ENCODE data around the gene FANCE. TPM values are rescaled to one million over a fixed set of nuclear protein-coding genes. Genes with fewer than 3 reads are reported as not detected.

The FANCE gene
- total and polyA plus RNA-seq, 5 experiments from 2014 or later: 3.2 to 9.3 (median 5.5) TPM

DNA sequence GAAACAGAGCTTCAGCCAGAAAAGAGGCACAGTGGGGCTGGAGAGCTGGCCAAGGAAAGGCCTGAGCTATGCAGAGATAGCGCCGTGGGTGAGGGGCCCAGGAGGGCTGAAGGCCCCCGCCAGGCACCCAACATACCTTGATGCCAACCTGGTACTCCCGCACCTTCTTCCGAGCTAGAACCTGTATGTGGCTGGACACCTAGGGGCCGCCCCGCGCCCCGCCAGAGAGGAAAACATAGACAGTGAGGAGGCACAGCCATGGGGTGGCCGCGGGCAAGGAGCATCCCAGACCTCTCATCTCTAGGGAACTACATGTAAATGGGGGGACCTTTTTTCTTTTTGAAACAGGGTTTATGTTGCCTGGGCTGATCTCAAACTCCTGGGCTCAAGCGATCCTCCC lies 28.0 kb downstream of the FANCE start:
- no peak overlapping the region for H3K4me3 Mint-ChIP-seq
- H3K27ac Mint-ChIP-seq: peak overlapping the region in 1 of 10 donors; percentile 68
- no peaks in the 10 kb centered on the region for H3K27me3 Mint-ChIP-seq
- H3K36me3 Mint-ChIP-seq: no peaks in the 10 kb centered on the region
- H3K9me3 Mint-ChIP-seq: no peaks in the 10 kb centered on the region
- POLR2A ChIA-PET: interaction anchor here (0.6 to 2.0 kb wide), 3 partner anchors 9 to 111 kb away, joined by 4 to 12 read pairs (median 4); partner anchors contain the start of gene RPL10A
- peaks cover 0 to 2% (median 0%) of the 10 kb centered on the region in 4 donors for H3K4me1 Mint-ChIP-seq
- ATAC-seq (no peak), DNase-seq (no peak)

DNA sequence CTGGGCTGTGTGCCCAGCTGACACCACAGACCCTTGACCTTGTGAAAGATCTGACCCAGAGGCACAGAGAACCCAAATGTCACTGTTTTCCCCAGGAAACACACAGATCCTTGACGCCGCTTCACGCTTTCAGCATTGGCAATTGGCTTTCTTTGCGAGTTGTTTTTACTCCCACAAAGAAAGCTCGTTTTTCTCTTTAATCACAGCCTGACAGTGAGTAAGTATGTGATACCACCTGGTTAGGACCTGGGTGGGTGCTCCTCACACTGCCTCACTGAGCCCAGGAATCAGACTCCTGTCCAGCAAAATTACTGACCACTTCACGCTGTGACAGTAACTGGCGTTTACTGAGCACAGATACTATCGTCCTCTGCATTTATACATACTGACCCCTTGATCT lies 29.1 kb downstream of the FANCE start:
- DNase-seq: no peak
- H3K9me3 Mint-ChIP-seq: no peaks in the 10 kb centered on the region
- peaks cover 0 to 2% (median 0%) of the 10 kb centered on the region in 4 donors for H3K4me1 Mint-ChIP-seq
- POLR2A ChIA-PET: interaction anchor here (1.0 to 2.0 kb wide), 2 partner anchors 13 to 71 kb away, joined by 3 to 12 read pairs; partner anchors contain the start of gene RPL10A
- H3K4me3 Mint-ChIP-seq: no peak overlapping the region
- no peaks in the 10 kb centered on the region for H3K27me3 Mint-ChIP-seq
- no peaks in the 10 kb centered on the region for H3K36me3 Mint-ChIP-seq
- no peak overlapping the region for H3K27ac Mint-ChIP-seq
- ATAC-seq: no peak

DNA sequence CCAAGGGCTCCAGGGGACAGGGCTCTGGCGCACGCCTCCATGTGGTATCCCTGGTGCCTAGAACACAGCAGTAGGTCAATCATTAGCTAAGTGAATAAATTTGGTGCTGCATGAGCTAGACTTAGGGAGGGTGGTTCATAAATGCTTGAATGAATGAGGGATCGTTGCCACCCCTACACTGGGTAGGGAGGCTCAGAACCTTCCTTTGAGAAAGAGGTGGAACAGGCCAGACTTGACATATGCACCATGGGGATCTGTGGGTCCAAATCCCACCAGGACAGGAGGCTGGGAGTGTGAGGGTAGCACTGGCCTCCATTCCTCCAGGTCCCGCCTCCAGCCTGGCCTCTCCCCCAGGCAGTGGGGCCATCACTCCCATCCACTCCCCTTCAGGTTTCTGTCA lies 30.9 kb downstream of the FANCE start:
- no peak overlapping the region for H3K4me3 Mint-ChIP-seq
- ATAC-seq (no peak), DNase-seq (no peak)
- H3K27me3 Mint-ChIP-seq: no peaks in the 10 kb centered on the region
- H3K4me1 Mint-ChIP-seq: peaks cover 0 to 3% (median 1%) of the 10 kb centered on the region in 4 donors
- no peaks in the 10 kb centered on the region for H3K9me3 Mint-ChIP-seq
- no peaks in the 10 kb centered on the region for H3K36me3 Mint-ChIP-seq
- POLR2A ChIA-PET: no interaction called here
- peak overlapping the region in 1 of 10 donors; percentile 35 for H3K27ac Mint-ChIP-seq

DNA sequence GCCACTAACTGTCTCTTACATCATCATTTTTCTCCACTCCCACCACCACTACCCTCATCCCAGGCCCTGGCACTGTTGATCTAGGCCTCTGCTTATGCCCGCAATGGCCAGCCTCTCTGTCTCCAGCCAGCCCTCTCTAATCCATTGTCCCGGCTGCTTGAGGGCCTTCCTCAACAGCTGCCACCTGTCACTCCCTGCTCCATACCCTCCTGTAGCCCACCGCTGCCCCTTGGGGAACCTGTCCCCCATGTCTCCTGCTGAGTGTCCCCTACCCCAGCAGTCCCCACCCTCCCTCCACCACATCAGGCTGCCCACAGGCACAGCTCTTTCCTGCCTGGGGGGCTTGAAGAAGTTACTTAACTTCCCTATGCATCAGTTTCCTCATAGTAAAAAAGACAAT lies 31.4 kb downstream of the FANCE start:
- Mint-ChIP-seq H3K36me3 (no peaks in the 10 kb centered on the region), H3K27me3 (no peaks in the 10 kb centered on the region), H3K27ac (peak overlapping the region in 1 of 10 donors; percentile 35), H3K4me1 (peaks cover 0 to 4% (median 1%) of the 10 kb centered on the region in 4 donors), H3K4me3 (no peak overlapping the region), H3K9me3 (no peaks in the 10 kb centered on the region)
- POLR2A ChIA-PET: no interaction called here
- ATAC-seq: no peak
- DNase-seq: no peak

DNA sequence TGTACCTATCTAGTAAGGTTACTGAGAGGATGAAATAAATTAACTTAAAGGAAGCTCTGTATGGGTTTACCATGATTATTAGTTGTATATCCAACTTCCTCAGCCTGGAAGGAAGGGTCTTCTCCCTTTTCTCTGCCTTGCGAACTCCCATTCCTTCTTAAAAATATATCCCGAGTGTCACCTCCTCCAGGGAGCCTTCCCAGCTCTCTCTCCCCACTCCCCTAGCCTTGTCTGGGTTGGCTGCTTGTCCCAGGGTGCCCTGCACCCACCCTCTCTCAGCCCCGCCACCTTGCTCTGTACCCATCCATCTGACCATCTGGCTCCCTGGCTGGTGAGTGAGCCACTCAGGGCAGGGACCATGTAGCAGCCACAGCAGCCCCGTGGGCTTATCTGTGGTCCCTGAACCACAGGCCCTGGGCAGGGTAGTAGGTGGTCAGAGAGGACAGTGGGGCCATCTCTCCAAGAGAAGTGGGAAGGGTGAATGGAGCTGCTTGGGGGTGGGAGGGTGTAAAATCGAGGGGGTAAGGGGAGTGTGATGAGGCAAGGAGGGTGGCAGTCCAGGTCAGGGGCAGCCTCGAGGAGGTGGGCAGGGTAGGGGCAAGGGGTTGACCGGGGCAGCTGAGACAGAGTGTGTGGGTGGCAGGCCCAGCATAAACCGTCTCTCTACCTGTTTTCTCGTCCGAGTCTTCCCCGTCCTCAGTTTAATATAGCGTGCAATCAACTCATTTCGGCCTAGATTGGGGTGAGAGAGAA lies 31.9 kb downstream of the FANCE start:
- no peak for DNase-seq
- Mint-ChIP-seq H3K9me3 (no peaks in the 10 kb centered on the region), H3K36me3 (no peaks in the 10 kb centered on the region), H3K4me1 (peaks cover 0 to 4% (median 1%) of the 10 kb centered on the region in 4 donors), H3K27me3 (no peaks in the 10 kb centered on the region), H3K27ac (no peak overlapping the region), H3K4me3 (no peak overlapping the region)
- ATAC-seq: no peak
- POLR2A ChIA-PET: no interaction called here

DNA sequence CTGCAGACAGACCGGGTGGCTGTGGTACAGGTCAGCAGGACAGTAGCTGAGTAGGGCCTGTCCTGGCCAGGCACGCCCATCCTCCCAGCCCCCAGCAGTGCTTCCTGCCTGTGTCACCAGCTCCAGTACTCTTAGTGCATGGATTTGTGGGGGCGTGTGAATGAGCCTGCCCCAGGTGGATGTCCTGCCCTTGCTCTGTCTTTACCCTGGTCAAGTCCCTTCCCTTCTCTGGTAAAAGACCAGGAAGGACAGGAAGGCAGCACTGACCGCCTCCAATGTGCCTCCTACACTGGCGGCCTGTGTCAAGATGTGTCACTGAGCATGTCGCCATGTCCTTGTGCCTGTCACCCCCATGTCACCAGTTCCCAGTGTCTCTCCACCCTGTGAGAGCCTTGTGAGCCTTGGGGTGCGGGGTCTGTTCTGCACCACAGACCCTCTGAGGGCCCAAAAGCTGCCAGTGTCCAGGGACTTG lies 32.8 kb downstream of the FANCE start:
- no peaks in the 10 kb centered on the region for H3K36me3 Mint-ChIP-seq
- H3K27ac Mint-ChIP-seq: no peak overlapping the region
- H3K27me3 Mint-ChIP-seq: no peaks in the 10 kb centered on the region
- peaks cover 0 to 4% (median 1%) of the 10 kb centered on the region in 4 donors for H3K4me1 Mint-ChIP-seq
- ATAC-seq (no peak), DNase-seq (no peak)
- H3K9me3 Mint-ChIP-seq: no peaks in the 10 kb centered on the region
- POLR2A ChIA-PET: no interaction called here
- no peak overlapping the region for H3K4me3 Mint-ChIP-seq

DNA sequence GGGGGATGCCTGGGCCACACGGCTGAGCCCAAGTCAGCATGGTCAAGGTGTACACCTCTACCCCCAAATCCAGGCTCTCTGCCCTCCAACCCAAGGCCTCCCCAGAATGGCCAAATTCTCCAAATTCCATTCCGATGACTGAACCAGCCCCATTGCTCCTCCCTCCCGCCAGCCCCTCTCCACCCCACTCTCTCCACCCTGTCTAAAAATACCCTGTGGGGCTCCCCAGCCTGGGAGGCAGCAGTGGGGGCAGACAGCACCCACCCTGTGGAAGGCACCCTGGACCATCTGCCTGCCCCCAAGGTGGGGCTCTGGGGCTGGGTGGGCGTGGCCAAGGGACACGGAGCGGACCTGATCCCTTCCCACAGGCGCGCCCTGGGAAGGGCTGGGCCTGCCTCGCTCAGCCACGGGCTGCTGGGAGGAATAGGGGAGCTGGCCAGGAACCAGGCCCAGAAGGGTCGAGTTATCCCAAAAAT lies 33.3 kb downstream of the FANCE start:
- peaks cover 0 to 5% (median 3%) of the 10 kb centered on the region in 4 donors for H3K4me1 Mint-ChIP-seq
- no peak overlapping the region for H3K4me3 Mint-ChIP-seq
- POLR2A ChIA-PET: no interaction called here
- no peak for ATAC-seq
- no peak for DNase-seq
- H3K36me3 Mint-ChIP-seq: no peaks in the 10 kb centered on the region
- no peak overlapping the region for H3K27ac Mint-ChIP-seq
- no peaks in the 10 kb centered on the region for H3K9me3 Mint-ChIP-seq
- H3K27me3 Mint-ChIP-seq: no peaks in the 10 kb centered on the region

DNA sequence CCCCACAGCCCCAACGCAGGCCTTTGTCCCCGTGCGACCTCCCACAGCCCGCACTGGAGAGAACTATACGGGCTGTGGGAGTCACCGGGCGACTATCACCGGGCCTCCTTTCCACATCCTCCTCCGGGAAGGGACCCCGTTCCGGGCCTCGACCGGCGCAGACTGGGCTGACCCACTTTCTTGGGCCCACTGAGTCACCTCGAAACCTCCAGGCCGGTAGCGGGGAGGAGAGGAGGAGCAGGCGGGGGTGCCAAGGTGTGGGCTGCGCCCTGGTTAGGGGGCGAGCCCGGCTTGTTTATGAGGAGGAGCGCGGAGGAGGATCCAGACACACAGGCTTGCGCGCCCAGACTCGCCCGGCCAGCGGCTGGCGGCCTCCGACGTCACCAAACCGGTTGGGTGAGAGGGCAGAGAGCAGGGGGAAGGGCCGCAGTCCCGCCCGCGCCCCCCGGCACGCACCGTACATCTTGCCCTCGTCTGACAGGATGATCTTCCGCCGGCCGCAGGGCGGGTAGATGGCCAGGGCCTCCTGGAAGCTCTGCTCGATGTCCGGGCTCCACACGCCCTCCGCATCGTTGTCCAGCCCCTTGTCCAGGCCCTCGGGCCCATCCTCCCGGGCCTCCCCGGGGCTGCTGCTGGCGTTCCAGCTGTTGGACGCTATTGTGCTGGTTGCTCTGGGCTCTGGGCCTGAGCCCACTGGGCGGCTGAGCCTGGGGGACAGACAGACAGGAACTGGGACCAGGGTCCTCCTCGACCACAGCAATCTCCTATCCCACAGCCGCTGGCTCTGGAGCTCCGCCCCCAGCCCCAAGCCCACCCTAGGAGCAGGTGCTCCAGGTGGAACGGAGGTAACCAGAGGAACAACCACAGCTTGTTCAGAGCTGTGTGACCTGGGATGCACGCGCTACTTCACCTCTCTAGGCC lies 34.1 kb downstream of the FANCE start:
- H3K27me3 Mint-ChIP-seq: no peaks in the 10 kb centered on the region
- no peaks in the 10 kb centered on the region for H3K9me3 Mint-ChIP-seq
- DNase-seq (no peak), ATAC-seq (no peak)
- H3K36me3 Mint-ChIP-seq: no peaks in the 10 kb centered on the region
- POLR2A ChIA-PET: interaction anchor here (1.0 kb wide), 2 partner anchors 11 to 188 kb away, joined by 3 read pairs; partner anchors contain the start of gene DEF6
- no peak overlapping the region for H3K27ac Mint-ChIP-seq
- H3K4me1 Mint-ChIP-seq: peaks cover 1 to 9% (median 7%) of the 10 kb centered on the region in 4 donors
- no peak overlapping the region for H3K4me3 Mint-ChIP-seq

DNA sequence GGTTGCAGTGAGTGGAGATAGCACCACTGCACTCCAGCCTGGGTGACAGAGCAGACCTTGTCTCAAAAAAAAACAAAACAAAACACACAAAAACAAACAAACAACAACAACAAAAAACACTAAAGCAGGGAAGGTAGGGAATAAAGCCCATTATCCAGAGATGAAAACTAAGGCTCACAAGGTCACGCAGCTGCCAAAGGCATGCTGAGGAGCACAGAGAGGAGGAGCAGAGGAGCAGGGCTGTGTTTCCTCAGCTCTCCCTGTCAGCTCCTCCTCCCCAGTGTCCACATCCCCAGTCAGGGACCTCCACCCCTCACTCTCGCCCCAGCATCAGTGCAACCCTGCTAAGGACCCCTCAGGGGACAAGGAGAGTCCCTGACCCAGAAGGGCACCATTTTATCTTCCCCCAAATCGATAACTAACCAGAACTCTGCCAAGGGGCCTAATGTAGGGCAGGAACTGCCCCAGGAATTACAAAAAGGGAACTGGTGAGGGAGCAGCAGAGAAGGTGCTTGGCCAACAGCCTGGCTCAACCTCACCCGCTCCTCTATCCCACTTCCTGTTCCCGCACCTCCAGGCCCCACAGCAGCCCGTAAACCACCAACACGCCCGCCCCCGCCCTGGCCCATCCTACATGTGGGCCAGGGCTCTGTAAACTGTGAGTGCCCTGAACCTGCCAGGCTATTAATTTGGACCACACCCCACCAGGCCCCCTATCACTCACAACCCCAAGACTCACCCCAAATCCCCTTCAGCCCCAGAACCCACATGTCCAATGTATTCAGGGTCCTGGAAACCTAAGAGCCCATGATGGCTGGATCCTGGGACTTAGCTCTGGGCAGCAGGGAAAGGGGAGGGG lies 35.7 kb downstream of the FANCE start:
- H3K4me1 Mint-ChIP-seq: peaks cover 3 to 16% (median 11%) of the 10 kb centered on the region in 4 donors
- H3K9me3 Mint-ChIP-seq: no peaks in the 10 kb centered on the region
- no peaks in the 10 kb centered on the region for H3K36me3 Mint-ChIP-seq
- POLR2A ChIA-PET: interaction anchor here (0.6 to 1.0 kb wide), 2 partner anchors 9 to 190 kb away, joined by 3 read pairs; partner anchors contain the start of gene DEF6
- H3K4me3 Mint-ChIP-seq: no peak overlapping the region
- ATAC-seq (no peak), DNase-seq (no peak)
- peak overlapping the region in 2 of 10 donors; percentile 21 to 28 for H3K27ac Mint-ChIP-seq
- H3K27me3 Mint-ChIP-seq: no peaks in the 10 kb centered on the region

DNA sequence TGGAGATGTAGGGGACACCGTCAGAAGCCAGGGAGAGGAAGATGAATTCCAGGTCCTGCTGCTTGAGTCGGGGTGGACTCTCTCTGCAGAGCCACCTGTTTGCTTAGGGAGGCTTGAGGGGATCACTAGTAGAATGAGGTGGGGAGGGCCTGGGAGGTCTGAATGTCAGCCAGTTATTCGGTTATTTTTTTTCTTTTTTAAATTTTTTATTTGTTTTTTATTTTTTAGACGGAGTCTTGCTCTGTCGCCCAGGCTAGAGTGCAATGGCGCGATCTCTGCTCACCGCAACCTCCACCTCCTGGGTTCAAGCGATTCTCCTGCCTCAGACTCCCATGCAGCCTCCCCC lies 36.4 kb downstream of the FANCE start:
- POLR2A ChIA-PET: no interaction called here
- ATAC-seq (no peak), DNase-seq (no peak)
- H3K4me1 Mint-ChIP-seq: peaks cover 3 to 18% (median 12%) of the 10 kb centered on the region in 4 donors
- no peaks in the 10 kb centered on the region for H3K36me3 Mint-ChIP-seq
- H3K27me3 Mint-ChIP-seq: no peaks in the 10 kb centered on the region
- H3K9me3 Mint-ChIP-seq: no peaks in the 10 kb centered on the region
- H3K4me3 Mint-ChIP-seq: no peak overlapping the region
- H3K27ac Mint-ChIP-seq: no peak overlapping the region

DNA sequence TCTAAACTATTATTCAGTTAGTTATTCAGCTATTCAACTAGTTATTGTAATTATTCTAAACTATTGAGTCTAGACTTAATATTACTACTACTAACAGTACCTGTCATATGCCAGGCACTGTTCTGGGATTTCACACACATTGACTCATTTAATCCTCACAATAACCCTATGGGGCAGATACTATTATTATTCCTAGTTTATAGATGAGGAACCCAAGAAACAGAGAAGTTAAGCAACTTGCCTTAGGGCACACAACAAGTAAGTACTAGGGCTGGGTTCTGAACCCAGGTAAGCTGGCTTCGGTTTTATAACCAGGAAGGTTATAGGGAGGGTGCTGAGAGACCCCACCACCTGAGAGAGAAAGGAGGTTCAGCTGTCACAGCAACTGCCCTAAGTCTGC lies 36.9 kb downstream of the FANCE start:
- POLR2A ChIA-PET: interaction anchor here (1.1 kb wide), 1 partner anchor 22 kb away, joined by 4 read pairs; the partner anchor contains the start of gene RPL10A
- Mint-ChIP-seq H3K27me3 (no peaks in the 10 kb centered on the region), H3K27ac (no peak overlapping the region), H3K9me3 (no peaks in the 10 kb centered on the region), H3K36me3 (no peaks in the 10 kb centered on the region), H3K4me3 (no peak overlapping the region), H3K4me1 (peaks cover 6 to 22% (median 14%) of the 10 kb centered on the region in 4 donors)
- DNase-seq: no peak
- no peak for ATAC-seq

Measured in naive thymus-derived CD8-positive, alpha-beta T cell (primary cell).